IPS-NIHi7 (cell line): Measurements from ENCODE around the gene GRIK4.
"Not testable (repeated sequence)": the region's sequence is repeated elsewhere in the genome, so short reads cannot be mapped to it uniquely, and the experiment has no call there.

Experiments
- DNase-seq: peaks from one replicate; pipeline ENCODE4 v3.0.0; 2012; ENCODE audit warnings: mixed read lengths; ENCODE audit errors: extremely low spot score

The GRIK4 gene

DNA sequence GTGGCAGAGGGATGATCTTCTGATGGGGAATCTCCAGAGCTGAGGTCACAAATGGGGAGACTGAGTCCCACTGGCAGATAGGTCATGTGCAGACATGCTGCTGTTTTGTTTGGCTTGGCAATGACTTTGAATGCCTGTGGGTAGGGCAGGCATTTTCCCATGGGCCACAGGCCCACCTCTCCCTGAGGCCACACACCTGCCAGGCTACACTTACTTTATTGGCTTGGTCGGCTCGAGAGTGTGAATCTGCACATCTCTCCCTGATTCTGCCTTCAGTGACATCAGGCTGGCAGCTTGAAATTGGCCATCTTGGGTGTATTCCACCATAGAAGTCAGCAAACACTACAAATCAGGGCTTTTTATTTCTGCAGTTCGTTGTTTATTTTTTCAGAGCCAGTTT is 91.5 kb downstream of the GRIK4 start:
- DNase-seq, result no peak

DNA sequence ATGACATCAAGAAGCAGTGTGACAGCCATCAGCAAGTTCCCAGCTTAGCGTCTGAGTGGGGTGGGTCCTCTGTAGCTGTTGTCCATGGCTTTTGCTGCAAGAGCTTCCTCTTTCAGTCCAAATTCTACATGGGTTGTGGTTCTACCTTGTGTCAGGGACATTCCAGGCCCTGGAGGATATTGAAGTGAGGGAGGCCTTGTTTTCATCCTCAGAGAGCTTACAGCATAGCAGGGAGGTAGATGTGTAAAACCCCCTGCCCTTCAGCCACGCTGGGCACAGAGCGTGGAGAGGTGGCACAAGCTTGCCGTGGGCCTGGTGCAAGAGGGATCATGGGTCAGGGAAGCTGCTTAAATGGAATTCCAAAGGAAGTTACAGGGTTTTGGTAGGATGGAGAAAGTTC is 93.9 kb downstream of the GRIK4 start:
- DNase-seq, result no peak

DNA sequence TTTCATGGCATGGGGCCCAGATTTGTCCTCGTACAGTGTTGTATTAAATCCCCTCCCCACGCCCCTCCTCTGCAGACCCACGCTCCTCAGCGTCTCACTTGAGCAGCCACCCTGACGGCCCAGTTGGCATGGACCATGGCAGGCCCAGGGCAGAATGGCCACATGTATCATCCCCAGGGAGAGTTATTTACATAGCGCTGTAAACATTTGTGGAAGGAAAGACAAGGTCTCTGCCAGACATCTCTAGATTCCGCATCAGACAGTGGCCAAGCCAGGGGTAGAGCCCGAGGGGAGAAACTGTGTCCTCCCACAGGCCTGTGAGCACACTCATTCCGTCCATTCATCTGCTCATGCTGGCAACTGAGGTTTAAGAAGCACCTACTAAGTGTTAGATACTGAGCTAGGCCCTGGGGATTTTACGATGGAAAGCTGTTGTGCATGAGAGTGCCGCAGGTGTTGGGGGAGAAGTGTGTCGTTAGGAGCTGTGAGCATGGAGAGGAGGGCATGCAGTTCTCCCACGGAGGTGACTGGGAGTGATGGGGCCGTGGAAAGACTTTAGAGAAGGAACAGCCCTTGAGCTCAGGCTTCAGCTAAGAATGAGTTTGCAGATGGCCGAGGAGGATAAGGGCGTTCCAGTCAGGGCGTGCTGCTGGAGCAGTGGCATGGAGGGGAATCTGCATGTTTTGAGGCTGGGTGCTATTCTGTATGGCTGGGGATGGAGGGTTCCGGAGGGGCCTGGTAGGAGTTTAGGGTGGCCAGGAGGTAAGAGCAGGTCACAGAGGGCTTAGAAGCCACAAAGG is 94.9 kb downstream of the GRIK4 start:
- no peak for DNase-seq

DNA sequence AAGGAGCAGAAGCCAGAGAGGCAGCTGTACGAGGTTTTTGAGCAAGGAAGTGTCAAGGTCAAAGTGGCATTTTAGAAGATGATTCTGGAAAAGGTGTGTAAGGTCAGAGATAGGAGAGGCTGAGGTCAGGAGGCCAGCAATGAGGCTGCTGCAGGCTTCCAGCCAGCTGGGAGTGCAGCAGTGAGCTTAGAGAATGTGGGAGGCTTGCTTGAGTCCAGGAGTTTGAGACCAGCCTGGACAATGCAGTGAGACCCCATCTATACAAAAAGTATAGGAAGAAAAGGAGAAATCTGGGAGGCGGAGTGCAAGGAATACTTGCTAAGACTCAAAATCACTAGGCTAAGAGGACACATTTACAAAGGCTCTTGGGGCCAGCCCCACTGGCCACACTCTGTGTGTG is 96.5 kb downstream of the GRIK4 start:
- DNase-seq, result no peak

DNA sequence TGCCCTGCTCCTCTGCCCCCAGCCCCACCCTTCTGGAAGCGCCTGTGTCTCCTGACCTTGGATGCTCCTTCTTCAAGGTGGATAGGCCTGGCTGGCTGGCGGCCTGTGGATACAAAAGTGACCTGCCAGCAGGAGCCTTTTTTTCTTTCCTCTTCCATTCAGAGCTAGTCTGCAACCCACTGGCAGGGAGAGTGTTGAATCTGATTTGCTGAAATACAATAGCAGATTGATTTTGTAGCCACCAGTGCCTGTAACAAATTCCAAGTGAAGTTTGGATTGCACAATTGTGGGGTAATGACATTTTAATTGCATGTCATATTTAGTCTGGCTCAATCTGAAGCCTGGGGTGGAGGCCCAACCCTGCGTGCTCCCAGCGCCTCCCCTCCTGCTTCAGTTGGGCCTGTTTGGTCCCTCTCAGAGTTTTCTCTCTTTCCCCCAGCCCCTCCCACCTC is 97.2 kb downstream of the GRIK4 start:
- peak; percentile 51 for DNase-seq

DNA sequence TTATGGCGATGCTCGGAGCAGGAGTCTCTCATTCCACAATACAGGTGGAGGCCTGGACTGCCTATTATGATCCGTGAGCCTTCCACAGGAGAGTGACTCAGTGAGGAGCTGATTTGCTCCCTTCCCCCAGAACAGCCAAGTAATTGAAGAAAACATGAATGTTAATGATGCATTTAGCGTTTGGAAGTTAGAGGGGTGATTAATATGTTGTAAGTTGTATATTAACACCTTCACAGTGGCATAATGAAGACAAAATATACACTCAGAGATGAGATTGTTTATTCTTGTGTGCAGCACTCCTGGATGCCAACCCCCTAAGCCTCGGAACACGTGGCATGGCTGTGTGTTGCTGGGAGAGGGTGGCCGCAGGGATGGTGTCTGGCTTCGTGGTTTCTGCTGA is 98.6 kb downstream of the GRIK4 start:
- DNase-seq, result no peak

DNA sequence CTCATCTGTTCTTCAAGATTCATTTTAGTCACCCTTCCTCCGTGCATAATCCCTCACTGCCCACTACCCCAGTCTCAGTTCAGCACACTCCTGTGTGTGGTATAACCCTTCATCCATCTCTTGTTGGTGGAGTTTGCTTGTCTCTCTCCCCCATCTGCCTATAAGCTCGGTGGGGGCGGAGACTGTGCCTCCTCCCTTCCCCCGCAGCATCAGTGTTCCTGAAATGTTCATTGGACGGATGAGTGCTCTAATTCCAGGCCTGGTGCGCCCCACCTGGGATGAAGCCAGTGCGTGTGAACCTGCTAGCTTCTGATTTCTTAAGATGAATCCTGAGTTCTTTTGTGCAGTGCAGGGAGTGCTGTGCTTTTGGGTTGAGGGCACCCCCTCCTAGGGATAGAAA is 100.0 kb downstream of the GRIK4 start:
- DNase-seq, result no peak

DNA sequence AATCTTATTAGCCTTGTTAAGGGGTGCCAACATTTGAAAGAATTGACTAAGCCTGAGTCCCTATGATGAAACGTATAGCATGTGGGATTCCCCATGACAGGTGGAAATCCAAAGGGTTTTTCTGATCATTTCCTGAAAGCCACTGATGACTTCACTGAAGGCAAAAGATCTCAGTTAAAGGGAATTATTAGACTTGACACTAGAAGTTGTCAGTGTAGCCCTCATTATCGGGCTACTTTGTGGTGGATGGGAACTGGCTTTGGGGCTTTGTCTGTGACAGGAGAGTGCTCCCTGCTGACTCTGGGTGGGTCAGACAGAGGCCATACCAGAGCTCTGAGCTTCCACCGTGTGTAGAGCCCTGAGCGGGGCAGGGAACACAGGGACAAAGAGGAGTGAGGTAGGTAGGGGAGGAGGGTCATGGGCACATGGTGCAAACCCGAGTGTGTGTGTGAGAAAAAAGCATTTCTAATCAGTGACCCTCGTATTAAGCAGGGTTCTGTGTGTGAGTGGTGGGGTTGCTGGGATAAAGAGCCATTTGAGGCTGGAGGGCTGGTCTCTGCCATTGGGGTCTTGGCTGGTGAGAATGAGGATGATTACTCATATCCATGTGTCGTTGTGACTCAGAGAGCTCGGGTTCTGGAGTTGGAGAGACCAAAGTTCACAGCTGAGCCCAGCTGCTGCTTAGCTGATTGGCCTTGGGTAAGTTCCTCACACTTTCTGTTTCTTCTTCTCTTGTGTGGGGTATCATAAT is 101.1 kb downstream of the GRIK4 start:
- no peak for DNase-seq

DNA sequence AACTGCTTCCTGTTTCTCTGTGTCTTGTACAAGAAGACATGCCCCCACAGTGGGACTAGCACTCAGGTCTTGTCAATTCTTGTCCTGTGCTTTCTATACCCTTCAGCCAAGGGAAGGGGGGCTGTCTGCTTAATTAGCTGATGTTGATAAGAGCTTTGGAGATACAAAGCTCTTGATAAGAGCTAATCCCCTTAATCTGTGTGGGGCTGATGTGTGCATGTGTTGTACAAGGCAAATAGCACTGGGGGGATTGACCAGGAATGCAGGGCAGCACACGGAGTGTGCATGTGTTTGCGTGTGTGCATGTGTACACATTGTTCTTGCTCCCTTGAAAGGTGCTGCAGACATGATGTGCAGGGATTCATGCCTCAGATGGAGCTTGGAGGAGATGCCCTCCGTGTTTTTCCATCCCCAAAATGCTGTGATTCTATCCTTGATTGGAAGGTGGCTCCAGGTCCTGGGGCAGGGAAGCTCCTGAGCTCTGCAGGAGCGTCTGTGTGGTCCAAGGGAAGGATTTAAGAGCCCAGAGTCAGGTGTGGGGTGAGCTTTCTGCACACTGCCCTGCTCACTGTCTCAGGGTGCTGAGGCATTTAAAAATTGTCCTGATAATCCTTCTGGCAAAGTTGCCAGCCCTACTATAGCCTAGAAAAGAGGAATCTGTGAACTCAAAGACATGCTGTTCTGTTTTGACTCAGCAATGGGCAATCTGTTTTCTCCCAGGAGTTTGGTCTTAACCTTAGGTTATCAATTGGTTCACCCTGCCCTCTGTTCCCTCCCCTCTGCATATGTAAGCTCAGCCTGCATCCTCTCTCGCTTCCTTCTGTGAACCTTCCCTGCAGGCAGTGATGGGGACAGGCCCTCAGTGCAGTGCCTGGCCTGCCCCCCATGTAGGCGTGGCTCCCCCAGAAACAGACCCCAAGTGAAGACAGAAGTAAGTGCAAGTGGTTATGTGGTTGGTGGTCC is 102.0 kb downstream of the GRIK4 start:
- DNase-seq, result no peak

DNA sequence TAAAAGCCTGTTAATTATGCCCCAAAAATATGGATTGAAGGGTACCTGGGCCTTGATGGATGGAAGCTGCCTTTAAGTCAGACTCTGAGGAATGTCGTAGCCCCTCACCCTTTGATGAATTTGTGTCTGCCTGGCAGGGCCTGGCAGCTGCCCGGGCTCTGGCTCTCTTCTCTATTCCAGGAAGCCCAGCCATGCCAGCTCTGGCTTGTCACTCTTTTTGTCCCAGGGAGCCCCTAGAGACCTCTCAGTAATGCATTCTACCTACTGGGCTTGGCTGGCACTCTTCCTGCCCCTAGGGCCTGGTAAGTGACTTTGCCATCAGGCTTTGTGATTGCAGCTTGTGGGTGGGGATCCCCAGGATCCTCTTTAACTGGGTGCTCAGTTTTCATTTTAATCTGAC is 103.8 kb downstream of the GRIK4 start:
- no peak for DNase-seq

DNA sequence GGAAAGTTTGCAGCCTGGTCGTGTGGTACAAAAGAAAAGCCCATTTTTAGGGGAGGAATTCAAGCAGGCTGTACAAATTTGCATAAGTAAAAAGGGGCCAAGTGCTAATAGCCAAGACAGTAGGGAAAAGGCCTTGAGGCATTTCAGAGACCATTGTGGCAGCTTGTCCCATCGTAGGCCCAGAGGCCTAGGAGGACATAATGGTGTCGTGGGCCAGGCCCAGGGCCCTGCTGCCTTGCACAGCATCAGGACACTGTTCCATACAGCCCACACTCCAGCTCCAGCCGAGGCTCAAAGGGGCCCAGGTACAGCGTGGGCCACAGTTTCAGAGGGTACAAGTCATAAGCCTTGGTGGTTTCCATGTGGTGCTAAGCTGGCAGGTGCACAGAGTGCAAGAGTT is 106.9 kb downstream of the GRIK4 start:
- no peak for DNase-seq

DNA sequence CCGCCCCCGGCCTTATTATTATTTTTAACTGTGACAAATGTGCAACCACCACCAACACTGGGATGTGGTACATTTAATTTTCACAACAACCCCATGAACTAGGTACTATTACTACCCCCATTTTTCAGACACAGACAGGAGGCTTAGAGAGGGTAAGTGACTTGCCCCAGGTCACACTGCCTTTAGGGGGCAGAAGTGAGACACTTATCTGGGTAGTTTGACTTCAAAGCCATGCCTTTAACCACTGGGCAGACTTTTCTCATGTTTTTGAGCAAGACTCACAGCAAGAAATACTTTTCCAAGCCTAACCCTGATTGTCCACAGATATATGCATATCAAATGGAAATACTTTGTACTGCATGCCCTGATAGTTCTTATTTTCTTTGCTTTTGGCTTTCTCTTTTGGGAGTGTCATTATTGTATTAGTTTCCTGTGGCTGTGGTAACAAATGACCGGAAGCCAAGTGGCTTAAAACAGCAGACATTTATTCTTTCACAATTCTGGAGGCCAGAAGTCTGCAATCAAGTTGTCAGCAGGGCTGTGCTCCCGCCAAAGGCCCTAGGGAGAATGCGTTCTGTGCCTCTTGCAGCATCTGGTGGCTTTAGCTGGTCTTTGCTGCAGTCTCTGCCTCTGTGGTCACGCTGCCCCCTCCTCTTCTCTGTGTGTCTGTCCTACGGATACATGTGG is 110.8 kb downstream of the GRIK4 start:
- no peak for DNase-seq

DNA sequence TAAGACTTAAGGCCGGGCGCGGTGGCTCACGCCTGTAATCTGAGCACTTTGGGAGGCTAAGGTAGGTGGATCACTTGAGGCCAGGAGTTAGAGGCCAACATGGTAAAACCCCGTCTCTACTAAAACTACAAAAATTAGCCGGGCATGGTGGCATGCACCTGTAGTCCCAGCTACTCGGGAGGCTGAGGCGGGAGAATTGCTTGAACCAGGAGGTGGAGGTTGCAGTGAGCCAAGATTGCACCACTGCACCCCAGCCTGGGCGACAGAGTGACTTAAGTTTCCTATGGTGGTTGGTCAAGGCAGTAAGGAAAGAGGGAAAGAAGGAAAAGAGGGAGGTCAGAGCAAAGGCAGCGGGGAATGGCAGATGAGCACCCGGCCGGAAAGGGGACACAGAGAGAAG is 113.4 kb downstream of the GRIK4 start:
- DNase-seq, result not testable (repeated sequence)

DNA sequence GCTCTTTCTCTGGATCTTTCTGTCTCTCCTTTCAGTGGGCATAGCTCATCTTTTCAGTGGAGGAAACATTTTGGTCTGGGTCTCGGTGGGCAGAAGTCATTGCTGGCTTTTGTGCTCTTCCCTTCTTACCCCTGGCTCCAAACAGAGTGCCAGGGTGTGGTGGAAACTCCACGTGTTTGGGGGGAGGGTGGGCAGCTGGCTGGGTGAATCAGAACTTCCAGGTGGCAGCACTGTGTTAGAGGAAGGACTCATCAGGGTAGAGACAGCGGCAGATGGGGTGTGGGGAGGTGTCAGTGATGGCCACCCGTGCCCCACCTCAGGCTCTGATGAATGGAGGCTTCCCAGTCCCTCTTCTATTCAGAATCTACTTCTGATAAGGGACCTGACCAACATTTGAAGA is 114.0 kb downstream of the GRIK4 start:
- DNase-seq, result no peak

DNA sequence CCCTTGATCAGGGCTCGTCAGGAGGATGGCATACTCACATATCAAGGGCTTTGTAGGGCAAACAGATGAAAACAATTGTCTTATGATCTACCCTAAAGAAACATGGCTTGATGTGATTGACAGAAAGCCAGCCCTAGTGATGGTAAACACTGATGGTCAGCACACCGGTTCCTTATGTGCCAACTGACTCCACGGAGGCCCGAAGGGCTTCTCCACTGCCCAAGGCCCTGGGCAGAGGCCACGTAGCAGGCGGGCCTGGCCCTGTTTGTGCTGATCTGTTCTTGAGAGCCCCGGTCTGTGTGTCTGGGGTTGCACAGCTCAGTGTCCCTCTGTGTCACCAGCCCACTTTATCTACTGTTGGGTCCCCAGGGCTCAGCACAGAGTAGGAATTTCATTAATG is 115.2 kb downstream of the GRIK4 start:
- DNase-seq, result no peak

DNA sequence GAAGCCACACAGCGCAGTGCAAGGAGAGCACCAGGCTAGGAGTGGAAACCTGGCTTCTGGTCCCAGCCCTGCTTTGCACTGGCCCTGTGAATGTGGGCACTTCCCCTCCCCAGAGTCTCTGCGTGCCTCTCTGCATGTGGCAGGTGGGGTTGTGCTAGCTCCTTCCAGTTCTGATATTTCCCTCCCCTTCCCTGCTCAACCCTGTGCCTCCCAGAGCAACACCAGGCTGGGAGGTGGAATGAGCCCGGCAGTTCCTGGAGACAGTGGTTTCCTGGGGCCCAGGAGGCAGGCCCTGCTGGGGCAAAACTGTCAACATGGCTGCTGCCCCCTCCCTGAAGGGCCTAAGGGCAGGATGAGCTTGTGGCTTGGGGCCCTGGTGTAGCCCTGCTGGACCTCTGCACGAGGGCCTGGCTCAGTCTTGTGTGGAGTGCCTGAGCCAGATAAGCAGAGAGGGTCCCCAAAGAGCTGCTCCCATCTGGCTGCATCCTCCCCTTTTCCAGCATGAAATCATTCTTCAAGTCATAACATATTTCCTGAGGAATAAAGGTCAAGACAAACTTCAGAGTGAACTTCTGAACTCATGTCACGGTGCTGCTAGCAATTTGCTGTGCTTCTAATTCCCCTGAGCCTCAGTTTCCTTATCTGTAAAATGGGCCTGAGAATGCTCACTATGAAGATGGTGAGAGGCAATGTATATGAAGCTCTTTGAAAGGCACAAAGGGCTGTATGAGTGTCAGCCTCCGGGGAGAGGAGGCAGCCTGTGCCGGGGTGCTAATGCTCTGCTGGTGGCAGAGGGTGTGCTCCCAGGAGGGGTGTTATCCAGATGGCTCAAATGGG is 116.0 kb downstream of the GRIK4 start:
- no peak for DNase-seq

DNA sequence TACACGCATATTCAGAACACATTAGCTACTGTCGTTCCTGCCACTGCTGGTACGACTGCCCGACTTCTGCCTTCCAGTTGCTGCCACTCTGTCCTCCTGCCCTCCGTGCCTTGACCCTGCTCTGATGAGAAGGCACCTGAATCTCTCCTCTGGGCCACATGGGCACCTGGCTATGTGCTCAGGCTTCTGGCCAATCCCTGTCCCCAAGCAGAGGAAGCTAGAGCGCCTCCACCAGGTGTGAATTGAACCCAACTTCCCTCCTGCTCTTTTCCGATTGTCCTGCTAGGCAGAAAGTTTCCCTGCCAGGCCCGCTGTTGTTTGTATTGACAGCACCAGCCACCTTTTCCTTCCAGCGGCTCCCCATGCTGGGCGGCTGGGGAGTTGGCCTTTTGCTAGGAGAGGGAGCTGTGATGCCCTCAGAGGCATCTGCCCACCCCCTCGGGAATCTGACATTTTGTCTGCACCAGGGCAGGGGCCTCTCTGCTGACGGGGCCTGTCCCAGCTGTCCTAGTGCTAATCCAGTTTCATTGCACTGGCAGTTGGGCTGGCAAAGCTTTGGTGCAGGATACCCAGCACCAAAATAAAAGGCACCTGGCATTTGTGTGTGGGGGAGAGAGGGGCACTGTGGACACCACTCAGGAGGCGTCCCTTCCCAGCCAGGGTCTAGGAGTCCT is 118.0 kb downstream of the GRIK4 start:
- DNase-seq, result peak; percentile 71

DNA sequence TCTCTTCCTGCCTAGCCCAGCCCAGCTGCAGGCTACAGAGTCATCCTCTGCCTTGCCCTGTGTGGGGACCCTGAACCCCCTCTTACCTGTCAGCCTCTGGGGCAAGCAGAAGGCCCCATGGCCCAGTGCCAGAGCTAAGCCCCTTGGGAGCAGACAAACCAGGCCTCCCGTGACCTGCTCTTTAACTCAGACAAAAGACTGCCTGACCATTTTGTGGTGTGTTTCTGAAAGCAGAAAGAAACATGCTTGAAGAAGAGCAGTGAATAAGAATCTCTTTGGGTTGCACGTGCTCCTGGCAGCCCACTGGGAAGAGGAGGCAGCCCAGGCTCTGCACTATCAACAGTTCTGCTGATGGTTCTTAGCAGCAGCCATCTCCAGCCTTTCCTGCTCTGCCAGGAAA is 118.6 kb downstream of the GRIK4 start:
- DNase-seq, result no peak

DNA sequence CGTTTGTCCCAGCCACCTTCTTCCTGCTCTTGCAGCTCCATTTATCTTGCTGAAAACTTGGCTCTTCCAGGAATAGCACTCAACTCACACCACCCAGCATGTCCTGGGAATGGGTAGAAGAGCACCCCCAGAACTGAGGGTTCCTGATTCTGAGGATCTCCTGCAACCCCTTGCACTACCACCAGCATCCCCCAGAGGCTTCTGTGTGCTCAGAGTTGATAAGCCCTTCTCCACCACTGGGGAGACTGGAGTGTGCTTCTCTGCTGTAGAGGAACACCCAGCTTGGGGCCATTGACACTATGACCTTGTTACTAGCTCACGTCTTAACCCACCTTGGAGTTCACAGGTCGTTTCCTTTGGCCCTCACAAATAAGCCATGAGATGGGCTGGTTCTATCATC is 121.0 kb downstream of the GRIK4 start:
- DNase-seq, result peak; percentile 51
